Activated CD4-positive, alpha-beta T cell treated with anti-CD3 and anti-CD28 coated beads for 1 hour (primary cell): Measurements from ENCODE around the gene PTK6.
A peak's percentile ranks its signal among the peaks of the same experiment; 100 is the strongest.
"Not testable (repeated sequence)": the region's sequence is repeated elsewhere in the genome, so short reads cannot be mapped to it uniquely, and the experiment has no call there.

ENCODE experiments used
- DNase-seq: peaks from one replicate; pipeline ENCODE4 v3.0.0-alpha.2; 2020

PTK6 gene

GRCh38 chr20:63536997-63537524 lies at the start of gene PTK6:
PTK6 (minus strand) TSS chr20:63537376; CDS start chr20:63537314, 62 bp downstream.
- no peak for DNase-seq

GRCh38 chr20:63586797-63587196 lies 49.6 kb upstream of the PTK6 start:
- DNase-seq, result no peak

GRCh38 chr20:63585616-63586565 lies 48.7 kb upstream of the PTK6 start:
- no peak for DNase-seq

GRCh38 chr20:63582382-63583063 lies 45.3 kb upstream of the PTK6 start:
- no peak for DNase-seq

GRCh38 chr20:63580796-63581461 lies 43.8 kb upstream of the PTK6 start:
- peak; percentile 71 for DNase-seq

GRCh38 chr20:63579017-63579694 lies 42.0 kb upstream of the PTK6 start:
- DNase-seq, result no peak

- no peak for DNase-seq
Measured at GRCh38 chr20:63578224-63579016, 41.2 kb upstream of the PTK6 start.

- no peak for DNase-seq
Measured at GRCh38 chr20:63577317-63577894, 40.2 kb upstream of the PTK6 start.

GRCh38 chr20:63576311-63576710 lies 39.1 kb upstream of the PTK6 start:
- DNase-seq, result no peak

GRCh38 chr20:63574829-63575743 lies 37.9 kb upstream of the PTK6 start:
- no peak for DNase-seq

- peak; percentile 77 for DNase-seq
Measured at GRCh38 chr20:63574156-63574828, 37.1 kb upstream of the PTK6 start, which contains the start of gene HELZ2. HELZ2 (minus strand) TSS chr20:63574239; CDS start chr20:63572385, 1,854 bp downstream.

GRCh38 chr20:63573647-63574131 lies 36.5 kb upstream of the PTK6 start:
- DNase-seq, result no peak

- DNase-seq, result peak; percentile 15
Measured at GRCh38 chr20:63572788-63573646, 35.8 kb upstream of the PTK6 start.

GRCh38 chr20:63572071-63572787 lies 35.1 kb upstream of the PTK6 start:
- DNase-seq, result no peak

GRCh38 chr20:63571087-63571478 lies 33.9 kb upstream of the PTK6 start:
- DNase-seq, result not testable (repeated sequence)

GRCh38 chr20:63570281-63571086 lies 33.3 kb upstream of the PTK6 start:
- DNase-seq, result no peak
